Loucy (cell line): ENCODE measurements around the gene ARHGAP26.

Source experiments
- H2AFZ ChIP-seq: fragments of 200-600 bp; sonication (generic); 2 replicates; pipeline ENCODE4 v1.6.0; 2016; ENCODE audit warnings: antibody characterized with exemption, mild to moderate bottlenecking, low read length, moderate library complexity
- H3F3A ChIP-seq: fragments of 200-600 bp; 2 replicates; pipeline ENCODE4 v1.6.0; 2016; ENCODE audit warnings: antibody characterized with exemption, low read depth, mild to moderate bottlenecking
- H3K27me3 ChIP-seq: fragments of 200-600 bp; sonication (generic); 2 replicates; pipeline ENCODE4 v1.6.1; 2014; ENCODE audit warnings: low read length, mild to moderate bottlenecking; ENCODE audit not compliant: insufficient read depth, poor library complexity, severe bottlenecking
- H3K36me3 ChIP-seq: fragments of 200-600 bp; sonication (generic); 2 replicates; pipeline ENCODE4 v1.6.1; 2016; ENCODE audit warnings: low read length; ENCODE audit not compliant: insufficient read depth
- H3K4me1 ChIP-seq: fragments of 200-600 bp; sonication (generic); 2 replicates; pipeline ENCODE4 v1.5.1; 2014; ENCODE audit warnings: low read length, mild to moderate bottlenecking; ENCODE audit not compliant: insufficient read depth, poor library complexity, severe bottlenecking
- H3K4me2 ChIP-seq: fragments of 200-600 bp; sonication (generic); 2 replicates; pipeline ENCODE4 v1.6.0; 2014; ENCODE audit warnings: antibody characterized with exemption, low read length, low read depth, mild to moderate bottlenecking; ENCODE audit not compliant: poor library complexity, severe bottlenecking
- H3K4me3 ChIP-seq: fragments of 200-600 bp; sonication (generic); 2 replicates; pipeline ENCODE4 v1.5.1; 2014; ENCODE audit warnings: low read length, mild to moderate bottlenecking, mixed read lengths; ENCODE audit not compliant: poor library complexity, severe bottlenecking
- H3K79me2 ChIP-seq: fragments of 200-600 bp; sonication (generic); 2 replicates; pipeline ENCODE4 v1.6.1; 2014; ENCODE audit warnings: low read length; ENCODE audit not compliant: insufficient read depth
- H3K9ac ChIP-seq: fragments of 200-600 bp; sonication (generic); 2 replicates; pipeline ENCODE4 v1.6.0; 2014; ENCODE audit warnings: mild to moderate bottlenecking, low read depth, low read length, moderate library complexity; ENCODE audit not compliant: poor library complexity, severe bottlenecking
- H3K9me2 ChIP-seq: fragments of 200-600 bp; sonication (generic); replicated peaks from 2 replicates; pipeline ENCODE4 v1.6.1; 2016; ENCODE audit warnings: low read depth, low read length, mixed read lengths
- H3K9me3 ChIP-seq: fragments of 200-600 bp; sonication (generic); 2 replicates; pipeline ENCODE4 v1.6.1; 2014; ENCODE audit warnings: mild to moderate bottlenecking, antibody characterized with exemption, low read length, low read depth; ENCODE audit not compliant: insufficient read depth
- H4K20me1 ChIP-seq: fragments of 200-600 bp; sonication (generic); 2 replicates; pipeline ENCODE4 v1.6.0; 2014; ENCODE audit warnings: antibody characterized with exemption, low read length, mild to moderate bottlenecking; ENCODE audit not compliant: insufficient read depth, poor library complexity, severe bottlenecking
- EZH2phosphoT487 ChIP-seq: fragments of 200-600 bp; IDR thresholded peaks from 2 replicates; pipeline ENCODE4 v1.6.1; 2018; ENCODE audit warnings: antibody characterized with exemption, mild to moderate bottlenecking, moderate library complexity, borderline replicate concordance
- TF ChIP-seq, protein P1 (sequence below): fragments of 200-600 bp; sonication (generic); conservative IDR thresholded peaks from 2 replicates; pipeline ENCODE4 v1.5.1; 2014; ENCODE audit warnings: mild to moderate bottlenecking, antibody characterized with exemption, low read length

The ARHGAP26 gene

DNA sequence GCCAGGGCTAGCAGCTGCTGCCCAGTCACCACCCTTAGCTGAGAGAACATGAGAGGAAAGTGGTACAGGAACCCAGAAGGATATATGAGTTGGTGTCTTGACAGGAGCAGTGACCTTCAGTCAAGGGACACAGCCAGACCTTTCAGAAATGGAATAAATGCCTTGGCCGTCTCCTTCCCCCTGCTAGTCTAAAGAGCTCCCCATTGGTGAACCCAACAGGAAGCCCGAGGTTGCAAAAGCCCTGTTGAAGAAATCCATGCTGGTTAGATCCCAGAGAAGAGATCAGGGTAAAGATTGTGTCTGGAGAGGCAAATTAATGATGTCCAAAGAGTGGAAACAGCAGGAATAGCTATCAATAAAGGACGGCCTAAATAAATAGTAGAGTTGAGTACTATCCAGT is 388.9 kb downstream of the ARHGAP26 start:
- Histone ChIP-seq H3K9me2 (no peaks in the 10 kb centered on the region), H3K4me3 (no peak overlapping the region), H4K20me1 (no peaks in the 10 kb centered on the region), H2AFZ (no peak overlapping the region), H3K27me3 (no peaks in the 10 kb centered on the region), H3K4me2 (no peak overlapping the region), H3F3A (no peaks in the 10 kb centered on the region), H3K9ac (no peak overlapping the region), H3K4me1 (no peaks in the 10 kb centered on the region), H3K79me2 (no peaks in the 10 kb centered on the region), H3K9me3 (no peaks in the 10 kb centered on the region), H3K36me3 (no peaks in the 10 kb centered on the region)
- TF ChIP-seq EZH2phosphoT487 = no peak
- TF ChIP-seq, protein P1, sequence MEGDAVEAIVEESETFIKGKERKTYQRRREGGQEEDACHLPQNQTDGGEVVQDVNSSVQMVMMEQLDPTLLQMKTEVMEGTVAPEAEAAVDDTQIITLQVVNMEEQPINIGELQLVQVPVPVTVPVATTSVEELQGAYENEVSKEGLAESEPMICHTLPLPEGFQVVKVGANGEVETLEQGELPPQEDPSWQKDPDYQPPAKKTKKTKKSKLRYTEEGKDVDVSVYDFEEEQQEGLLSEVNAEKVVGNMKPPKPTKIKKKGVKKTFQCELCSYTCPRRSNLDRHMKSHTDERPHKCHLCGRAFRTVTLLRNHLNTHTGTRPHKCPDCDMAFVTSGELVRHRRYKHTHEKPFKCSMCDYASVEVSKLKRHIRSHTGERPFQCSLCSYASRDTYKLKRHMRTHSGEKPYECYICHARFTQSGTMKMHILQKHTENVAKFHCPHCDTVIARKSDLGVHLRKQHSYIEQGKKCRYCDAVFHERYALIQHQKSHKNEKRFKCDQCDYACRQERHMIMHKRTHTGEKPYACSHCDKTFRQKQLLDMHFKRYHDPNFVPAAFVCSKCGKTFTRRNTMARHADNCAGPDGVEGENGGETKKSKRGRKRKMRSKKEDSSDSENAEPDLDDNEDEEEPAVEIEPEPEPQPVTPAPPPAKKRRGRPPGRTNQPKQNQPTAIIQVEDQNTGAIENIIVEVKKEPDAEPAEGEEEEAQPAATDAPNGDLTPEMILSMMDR = no peak

DNA sequence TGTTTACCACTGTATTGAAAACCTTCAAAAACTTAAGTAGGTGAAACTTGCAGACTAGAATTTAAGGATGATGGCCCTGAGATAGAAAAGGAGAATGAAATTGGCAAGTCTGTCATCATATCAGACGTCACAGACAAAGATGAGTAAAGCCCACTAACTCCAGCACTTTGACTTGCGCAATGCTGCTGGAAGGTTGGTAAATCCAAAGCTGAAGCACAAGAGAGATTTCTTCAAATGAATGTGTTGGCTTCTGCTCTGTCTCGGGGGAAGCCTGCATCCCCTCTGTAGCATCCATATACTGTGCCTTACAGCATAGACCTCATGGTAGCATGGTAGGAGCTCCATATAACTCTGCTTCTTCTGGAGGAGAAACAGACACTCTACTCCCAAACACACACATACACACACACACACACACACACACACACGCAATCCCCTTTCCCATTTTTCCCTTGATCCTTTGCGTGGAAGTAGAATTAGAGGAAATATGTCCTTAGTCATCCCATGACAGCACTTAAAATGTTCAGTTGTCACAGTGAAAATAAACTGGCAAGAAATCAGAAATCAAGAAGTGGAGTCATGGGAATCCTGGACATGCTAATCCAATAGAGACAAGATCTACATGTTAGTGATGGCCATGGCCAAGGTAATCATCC is 391.8 kb downstream of the ARHGAP26 start:
- Histone ChIP-seq H3F3A (no peaks in the 10 kb centered on the region), H3K9me3 (no peaks in the 10 kb centered on the region), H3K9me2 (no peaks in the 10 kb centered on the region), H3K4me2 (no peak overlapping the region), H4K20me1 (no peaks in the 10 kb centered on the region), H2AFZ (no peak overlapping the region), H3K9ac (no peak overlapping the region), H3K27me3 (no peaks in the 10 kb centered on the region), H3K79me2 (no peaks in the 10 kb centered on the region), H3K36me3 (no peaks in the 10 kb centered on the region), H3K4me3 (no peak overlapping the region), H3K4me1 (peaks cover 6% of the 10 kb centered on the region)
- TF ChIP-seq EZH2phosphoT487 = no peak
- TF ChIP-seq, protein P1 = no peak

DNA sequence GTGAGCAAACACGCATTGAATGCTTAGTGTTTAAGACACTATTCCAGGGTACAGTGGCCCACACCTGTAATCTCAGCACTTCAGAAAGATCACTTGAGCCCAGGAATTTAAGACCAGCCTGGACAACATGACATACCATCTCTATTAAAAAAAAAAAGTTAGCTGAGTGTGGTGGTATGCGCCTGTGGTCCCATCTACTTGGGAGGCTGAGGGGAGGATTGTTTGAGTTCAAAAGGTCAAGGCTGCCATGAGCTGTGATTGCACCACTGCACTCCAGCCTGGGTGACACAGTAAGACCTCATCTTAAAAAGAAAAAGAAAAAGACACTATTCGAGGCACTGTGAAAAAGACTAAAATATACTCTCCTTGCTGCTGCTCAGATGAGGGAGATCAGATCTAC is 392.6 kb downstream of the ARHGAP26 start:
- Histone ChIP-seq H4K20me1 (no peaks in the 10 kb centered on the region), H3F3A (no peaks in the 10 kb centered on the region), H3K27me3 (no peaks in the 10 kb centered on the region), H3K79me2 (no peaks in the 10 kb centered on the region), H3K36me3 (no peaks in the 10 kb centered on the region), H3K4me3 (no peak overlapping the region), H3K4me1 (peaks cover 6% of the 10 kb centered on the region), H3K9me2 (no peaks in the 10 kb centered on the region), H3K4me2 (no peak overlapping the region), H3K9ac (no peak overlapping the region), H2AFZ (no peak overlapping the region), H3K9me3 (no peaks in the 10 kb centered on the region)
- no peak for TF ChIP-seq EZH2phosphoT487
- TF ChIP-seq, protein P1 = no peak
